Hepatocyte (in vitro differentiated cells): ENCODE measurements around the gene CEACAM6. TPM values are rescaled to one million over a fixed set of nuclear protein-coding genes. Genes with fewer than 3 reads are reported as not detected.

Experiments
- DNase-seq: peaks from one replicate; pipeline ENCODE4 v3.0.0-alpha.2; 2016; ENCODE audit warnings: low spot score
- H2AFZ ChIP-seq: fragments of 200-600 bp; sonication (generic); 2 replicates; pipeline ENCODE4 v1.6.0; 2016; ENCODE audit warnings: antibody characterized with exemption, mild to moderate bottlenecking
- H3K27ac ChIP-seq: fragments of 200-600 bp; sonication (generic); 2 replicates; pipeline ENCODE4 v1.5.1; 2016; ENCODE audit warnings: mild to moderate bottlenecking
- H3K27me3 ChIP-seq: fragments of 200-600 bp; sonication (generic); 2 replicates; pipeline ENCODE4 v1.6.1; 2016
- H3K36me3 ChIP-seq: fragments of 200-600 bp; sonication (generic); replicated peaks from 2 replicates; pipeline ENCODE4 v1.5.1; 2016; ENCODE audit warnings: low read depth; ENCODE audit not compliant: insufficient read depth
- H3K4me1 ChIP-seq: fragments of 200-600 bp; sonication (generic); 2 replicates; pipeline ENCODE4 v1.5.1; 2016; ENCODE audit warnings: mild to moderate bottlenecking, moderate library complexity; ENCODE audit not compliant: insufficient read depth
- H3K4me2 ChIP-seq: fragments of 200-600 bp; sonication (generic); 2 replicates; pipeline ENCODE4 v1.6.0; 2016
- H3K4me3 ChIP-seq: fragments of 200-600 bp; sonication (generic); 2 replicates; pipeline ENCODE4 v1.5.1; 2016; ENCODE audit warnings: mild to moderate bottlenecking
- H3K79me2 ChIP-seq: fragments of 200-600 bp; sonication (generic); 2 replicates; pipeline ENCODE4 v1.6.0; 2017; ENCODE audit warnings: mild to moderate bottlenecking
- H3K9me2 ChIP-seq: fragments of 200-600 bp; sonication (generic); replicated peaks from 2 replicates; pipeline ENCODE4 v1.6.0; 2017; ENCODE audit warnings: mild to moderate bottlenecking; ENCODE audit not compliant: insufficient read depth
- H3K9me3 ChIP-seq: fragments of 200-600 bp; sonication (generic); 2 replicates; pipeline ENCODE4 v1.5.1; 2016; ENCODE audit warnings: low read depth, mild to moderate bottlenecking
- H4K20me1 ChIP-seq: fragments of 200-600 bp; sonication (generic); 2 replicates; pipeline ENCODE4 v1.6.0; 2016; ENCODE audit warnings: mild to moderate bottlenecking; ENCODE audit not compliant: insufficient read depth, poor library complexity, severe bottlenecking
- CTCF ChIP-seq: fragments of 200-600 bp; sonication (generic); IDR thresholded peaks from 2 replicates; pipeline ENCODE4 v1.5.1; 2016; ENCODE audit warnings: antibody characterized with exemption, mild to moderate bottlenecking; ENCODE audit not compliant: poor library complexity
- EZH2 ChIP-seq: fragments of 200-600 bp; sonication (generic); IDR thresholded peaks from 2 replicates; pipeline ENCODE4 v1.6.1; 2016; ENCODE audit warnings: antibody characterized with exemption, mild to moderate bottlenecking, borderline replicate concordance
- EZH2phosphoT487 ChIP-seq: fragments of 200-600 bp; sonication (generic); IDR thresholded peaks from one replicate; pipeline ENCODE4 v1.6.1; 2018; ENCODE audit warnings: antibody characterized with exemption, mild to moderate bottlenecking, low read depth, moderate library complexity; ENCODE audit not compliant: unreplicated experiment, severe bottlenecking
- WGBS: methylation state at CpG from one replicate; pipeline ENCODE4 v1.1.6; 2016; ENCODE audit warnings: low lambda C conversion rate; ENCODE audit errors: missing lambda C conversion rate; 5-methylcytosine and 5-hydroxymethylcytosine counted together
- polyA plus RNA-seq: library from polyadenylated mRNA; unstranded; fragments of >200 nt; fragmentation: Nextera tagmentation; extraction: Ambion mirVana; gene quantifications from 2 replicates; pipeline ENCODE4 v1.2.1, GENCODE V29; 2016
- total RNA-seq: library from RNA; depleted of rRNA; stranded (reverse); fragments of >200 nt; gene quantifications from 2 replicates; pipeline ENCODE4 v1.2.3, GENCODE V29; 2014

CEACAM6 gene
- total and polyA plus RNA-seq, 2 experiments from 2014 or later: 4.5 to 7.9 TPM

- no peak for TF ChIP-seq EZH2
- no peak overlapping the region for H3K4me3 ChIP-seq
- no peaks in the 10 kb centered on the region for H3K4me1 ChIP-seq
- no peaks in the 10 kb centered on the region for H3K27me3 ChIP-seq
- H3K27ac ChIP-seq: no peak overlapping the region
- DNase-seq: no peak
- no peak overlapping the region for H2AFZ ChIP-seq
- no peaks in the 10 kb centered on the region for H4K20me1 ChIP-seq
- no peaks in the 10 kb centered on the region for H3K9me3 ChIP-seq
- H3K9me2 ChIP-seq: no peaks in the 10 kb centered on the region
- H3K4me2 ChIP-seq: no peak overlapping the region
- H3K36me3 ChIP-seq: no peaks in the 10 kb centered on the region
- no peaks in the 10 kb centered on the region for H3K79me2 ChIP-seq
- WGBS: 50% methylated on average over 4 of the region's 4 CpGs
Measured at GRCh38 chr19:41801031-41801430, 45.7 kb downstream of the CEACAM6 start.

- no peaks in the 10 kb centered on the region for H3K4me1 ChIP-seq
- no peaks in the 10 kb centered on the region for H3K9me3 ChIP-seq
- no peaks in the 10 kb centered on the region for H3K79me2 ChIP-seq
- H3K4me3 ChIP-seq: no peak overlapping the region
- H4K20me1 ChIP-seq: no peaks in the 10 kb centered on the region
- no peak overlapping the region for H2AFZ ChIP-seq
- H3K27me3 ChIP-seq: no peaks in the 10 kb centered on the region
- no peak overlapping the region for H3K4me2 ChIP-seq
- no peak for DNase-seq
- WGBS: 39% methylated on average over 2 of the region's 2 CpGs
- H3K36me3 ChIP-seq: no peaks in the 10 kb centered on the region
- H3K9me2 ChIP-seq: no peaks in the 10 kb centered on the region
- H3K27ac ChIP-seq: no peak overlapping the region
- TF ChIP-seq EZH2: no peak
- TF ChIP-seq CTCF: no peak
- no peak for TF ChIP-seq EZH2phosphoT487
Measured at GRCh38 chr19:41801792-41802211, 46.5 kb downstream of the CEACAM6 start.

GRCh38 chr19:41802770-41803169 lies 47.4 kb downstream of the CEACAM6 start:
- WGBS: 70% methylated on average over 2 of the region's 2 CpGs
- Histone ChIP-seq H3K4me1 (no peaks in the 10 kb centered on the region), H4K20me1 (no peaks in the 10 kb centered on the region)

GRCh38 chr19:41804336-41804735 lies 49.0 kb downstream of the CEACAM6 start:
- H4K20me1 ChIP-seq: no peaks in the 10 kb centered on the region
- H3K4me2 ChIP-seq: no peak overlapping the region
- no peak for TF ChIP-seq EZH2phosphoT487
- no peak for TF ChIP-seq CTCF
- TF ChIP-seq EZH2: no peak
- H3K9me3 ChIP-seq: no peaks in the 10 kb centered on the region
- no peaks in the 10 kb centered on the region for H3K36me3 ChIP-seq
- no peaks in the 10 kb centered on the region for H3K79me2 ChIP-seq
- no peak overlapping the region for H3K27ac ChIP-seq
- 86% methylated on average over 3 of the region's 3 CpGs for WGBS
- no peak for DNase-seq
- H3K4me1 ChIP-seq: no peaks in the 10 kb centered on the region
- H2AFZ ChIP-seq: no peak overlapping the region
- no peaks in the 10 kb centered on the region for H3K27me3 ChIP-seq
- H3K4me3 ChIP-seq: no peak overlapping the region
- H3K9me2 ChIP-seq: no peaks in the 10 kb centered on the region

More at GRCh38 chr19:41802770-41803169, 47.4 kb downstream of the CEACAM6 start:
- H3K27me3 ChIP-seq: no peaks in the 10 kb centered on the region
- no peaks in the 10 kb centered on the region for H3K36me3 ChIP-seq
- H3K27ac ChIP-seq: no peak overlapping the region
- H3K4me3 ChIP-seq: no peak overlapping the region
- no peaks in the 10 kb centered on the region for H3K9me2 ChIP-seq
- DNase-seq: no peak
- TF ChIP-seq EZH2phosphoT487: no peak
- no peaks in the 10 kb centered on the region for H3K9me3 ChIP-seq
- no peaks in the 10 kb centered on the region for H3K79me2 ChIP-seq
- H2AFZ ChIP-seq: no peak overlapping the region
- no peak overlapping the region for H3K4me2 ChIP-seq

- Histone ChIP-seq H3K79me2 (no peaks in the 10 kb centered on the region), H3K27me3 (no peaks in the 10 kb centered on the region), H2AFZ (no peak overlapping the region), H3K4me2 (no peak overlapping the region), H3K4me1 (no peaks in the 10 kb centered on the region), H4K20me1 (no peaks in the 10 kb centered on the region), H3K27ac (no peak overlapping the region), H3K9me3 (no peaks in the 10 kb centered on the region), H3K9me2 (no peaks in the 10 kb centered on the region), H3K36me3 (no peaks in the 10 kb centered on the region), H3K4me3 (no peak overlapping the region)
- whole genome bisulfite sequencing: 71% methylated on average over 3 of the region's 3 CpGs
- DNase-seq: no peak
- TF ChIP-seq CTCF: no peak
- TF ChIP-seq EZH2: no peak
- TF ChIP-seq EZH2phosphoT487: no peak
Measured at GRCh38 chr19:41807176-41807575, 51.8 kb downstream of the CEACAM6 start.
